ENCODE data around the gene NRN1. TPM values are rescaled to one million over a fixed set of nuclear protein-coding genes. Genes with fewer than 3 reads are reported as not detected.

Gene NRN1
- total and polyA plus RNA-seq, 10 of the 15 experiments (the other 5 are each of a cell fraction or from before 2014, with no cell fraction given) = 0.13 to 22.6 (median 0.23) TPM; not detected in 1

DNA sequence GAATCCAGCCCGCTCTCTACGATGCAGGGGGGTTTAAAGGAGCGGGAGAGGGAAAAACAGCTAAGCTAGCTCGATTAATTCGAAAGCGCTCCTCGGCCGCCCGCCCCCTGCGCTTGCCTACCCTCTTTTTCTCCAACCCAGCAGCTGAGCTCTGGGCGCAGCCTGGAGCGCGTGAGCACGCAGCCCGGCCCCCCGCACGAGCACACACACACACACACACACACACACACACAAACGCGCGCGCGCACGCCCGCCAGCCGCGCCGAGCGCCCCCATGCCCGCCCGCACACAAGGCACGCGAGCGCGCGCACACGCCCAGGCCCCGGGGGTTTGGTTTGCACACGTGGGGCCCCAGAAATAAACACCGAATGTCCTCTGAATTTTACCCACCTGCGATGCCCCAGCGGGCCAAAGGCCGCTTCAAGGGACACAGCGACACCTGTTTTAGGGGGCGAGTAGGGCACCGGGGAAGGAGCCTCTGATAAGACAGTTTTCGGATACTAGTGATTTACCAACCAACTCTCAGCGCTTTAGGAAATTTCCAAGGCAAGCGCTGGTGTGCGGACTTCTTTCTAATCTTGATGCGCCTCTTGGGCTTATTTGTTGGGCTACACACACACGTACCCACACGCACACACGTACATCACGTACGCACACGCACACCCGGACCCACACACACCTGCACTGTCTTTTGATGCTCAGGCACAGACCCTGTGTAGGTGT, 802 bp upstream of the NRN1 start (continued):
- TF ChIP-seq, protein P1, sequence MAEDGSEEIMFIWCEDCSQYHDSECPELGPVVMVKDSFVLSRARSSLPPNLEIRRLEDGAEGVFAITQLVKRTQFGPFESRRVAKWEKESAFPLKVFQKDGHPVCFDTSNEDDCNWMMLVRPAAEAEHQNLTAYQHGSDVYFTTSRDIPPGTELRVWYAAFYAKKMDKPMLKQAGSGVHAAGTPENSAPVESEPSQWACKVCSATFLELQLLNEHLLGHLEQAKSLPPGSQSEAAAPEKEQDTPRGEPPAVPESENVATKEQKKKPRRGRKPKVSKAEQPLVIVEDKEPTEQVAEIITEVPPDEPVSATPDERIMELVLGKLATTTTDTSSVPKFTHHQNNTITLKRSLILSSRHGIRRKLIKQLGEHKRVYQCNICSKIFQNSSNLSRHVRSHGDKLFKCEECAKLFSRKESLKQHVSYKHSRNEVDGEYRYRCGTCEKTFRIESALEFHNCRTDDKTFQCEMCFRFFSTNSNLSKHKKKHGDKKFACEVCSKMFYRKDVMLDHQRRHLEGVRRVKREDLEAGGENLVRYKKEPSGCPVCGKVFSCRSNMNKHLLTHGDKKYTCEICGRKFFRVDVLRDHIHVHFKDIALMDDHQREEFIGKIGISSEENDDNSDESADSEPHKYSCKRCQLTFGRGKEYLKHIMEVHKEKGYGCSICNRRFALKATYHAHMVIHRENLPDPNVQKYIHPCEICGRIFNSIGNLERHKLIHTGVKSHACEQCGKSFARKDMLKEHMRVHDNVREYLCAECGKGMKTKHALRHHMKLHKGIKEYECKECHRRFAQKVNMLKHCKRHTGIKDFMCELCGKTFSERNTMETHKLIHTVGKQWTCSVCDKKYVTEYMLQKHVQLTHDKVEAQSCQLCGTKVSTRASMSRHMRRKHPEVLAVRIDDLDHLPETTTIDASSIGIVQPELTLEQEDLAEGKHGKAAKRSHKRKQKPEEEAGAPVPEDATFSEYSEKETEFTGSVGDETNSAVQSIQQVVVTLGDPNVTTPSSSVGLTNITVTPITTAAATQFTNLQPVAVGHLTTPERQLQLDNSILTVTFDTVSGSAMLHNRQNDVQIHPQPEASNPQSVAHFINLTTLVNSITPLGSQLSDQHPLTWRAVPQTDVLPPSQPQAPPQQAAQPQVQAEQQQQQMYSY (CRISPR knock-in tag; IDR thresholded peaks at IDR 0.05) = no peak
- no peak for TF ChIP-seq MTA3 (IDR thresholded peaks at IDR 0.05; ENCODE audit: borderline replicate concordance, low read length)
- TF ChIP-seq PAX8 (IDR thresholded peaks at IDR 0.05) = no peak
- TF ChIP-seq JUNB (IDR thresholded peaks at IDR 0.05) = no peak
- no peak for TF ChIP-seq HDAC2 (IDR thresholded peaks at IDR 0.05)
- TF ChIP-seq MEF2B (IDR thresholded peaks at IDR 0.05; ENCODE audit: partially characterized antibody, poor library complexity, severe bottlenecking) = peak; percentile 11
- no peak for TF ChIP-seq SMAD5 (IDR thresholded peaks at IDR 0.05; ENCODE audit: low read depth)
- TF ChIP-seq RCOR1 (conservative IDR thresholded peaks at IDR 0.05; ENCODE audit: low read depth, low read length) = no peak
- TF ChIP-seq, protein P2, sequence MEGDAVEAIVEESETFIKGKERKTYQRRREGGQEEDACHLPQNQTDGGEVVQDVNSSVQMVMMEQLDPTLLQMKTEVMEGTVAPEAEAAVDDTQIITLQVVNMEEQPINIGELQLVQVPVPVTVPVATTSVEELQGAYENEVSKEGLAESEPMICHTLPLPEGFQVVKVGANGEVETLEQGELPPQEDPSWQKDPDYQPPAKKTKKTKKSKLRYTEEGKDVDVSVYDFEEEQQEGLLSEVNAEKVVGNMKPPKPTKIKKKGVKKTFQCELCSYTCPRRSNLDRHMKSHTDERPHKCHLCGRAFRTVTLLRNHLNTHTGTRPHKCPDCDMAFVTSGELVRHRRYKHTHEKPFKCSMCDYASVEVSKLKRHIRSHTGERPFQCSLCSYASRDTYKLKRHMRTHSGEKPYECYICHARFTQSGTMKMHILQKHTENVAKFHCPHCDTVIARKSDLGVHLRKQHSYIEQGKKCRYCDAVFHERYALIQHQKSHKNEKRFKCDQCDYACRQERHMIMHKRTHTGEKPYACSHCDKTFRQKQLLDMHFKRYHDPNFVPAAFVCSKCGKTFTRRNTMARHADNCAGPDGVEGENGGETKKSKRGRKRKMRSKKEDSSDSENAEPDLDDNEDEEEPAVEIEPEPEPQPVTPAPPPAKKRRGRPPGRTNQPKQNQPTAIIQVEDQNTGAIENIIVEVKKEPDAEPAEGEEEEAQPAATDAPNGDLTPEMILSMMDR (IDR thresholded peaks at IDR 0.05 in 2 of 3, conservative IDR thresholded peaks at IDR 0.05 in 1 of 3; ENCODE audit: control insufficient read depth in 2 of 3, extremely low read depth in 1 of 3, insufficient read depth in 1 of 3, low read depth in 3 of 3, low read length in 3 of 3) = peak; percentile 11 to 57 (median 47); a peak in 4 of 6 replicates
- no peak for TF ChIP-seq SMC3 (IDR thresholded peaks at IDR 0.05; ENCODE audit: borderline replicate concordance, low read length)
- peak; percentile 59 for TF ChIP-seq NR2F1 (conservative IDR thresholded peaks at IDR 0.05)
- TF ChIP-seq HSF1 (IDR thresholded peaks at IDR 0.05; ENCODE audit: low read depth, low read length) = no peak
- no peak for TF ChIP-seq EP300 (IDR thresholded peaks at IDR 0.05; ENCODE audit: borderline replicate concordance in 1 of 2, control insufficient read depth in 1 of 2, low read depth in 2 of 2, low read length in 2 of 2)
- no peak for TF ChIP-seq POLR2A (IDR thresholded peaks at IDR 0.05; ENCODE audit: low read depth, low read length)
- TF ChIP-seq CHD1 (IDR thresholded peaks at IDR 0.05; ENCODE audit: low read depth, low read length) = no peak
- TF ChIP-seq, protein P3, sequence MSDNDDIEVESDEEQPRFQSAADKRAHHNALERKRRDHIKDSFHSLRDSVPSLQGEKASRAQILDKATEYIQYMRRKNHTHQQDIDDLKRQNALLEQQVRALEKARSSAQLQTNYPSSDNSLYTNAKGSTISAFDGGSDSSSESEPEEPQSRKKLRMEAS (IDR thresholded peaks at IDR 0.05; ENCODE audit: low read depth, low read length) = peak; percentile 62; the same call in 1 of the 2 replicates
- no peak for TF ChIP-seq SPI1 (IDR thresholded peaks at IDR 0.05; ENCODE audit: borderline replicate concordance, insufficient read depth, low read depth, low read length)
- TF ChIP-seq RFX5 (IDR thresholded peaks at IDR 0.05; ENCODE audit: low read depth, low read length) = no peak
- no peak for TF ChIP-seq E2F4 (IDR thresholded peaks at IDR 0.05; ENCODE audit: low read depth, low read length)
- TF ChIP-seq GATAD2B (conservative IDR thresholded peaks at IDR 0.05; ENCODE audit: low read depth) = peak; percentile 57; the same call in 1 of the 2 replicates
- TF ChIP-seq, protein P4, sequence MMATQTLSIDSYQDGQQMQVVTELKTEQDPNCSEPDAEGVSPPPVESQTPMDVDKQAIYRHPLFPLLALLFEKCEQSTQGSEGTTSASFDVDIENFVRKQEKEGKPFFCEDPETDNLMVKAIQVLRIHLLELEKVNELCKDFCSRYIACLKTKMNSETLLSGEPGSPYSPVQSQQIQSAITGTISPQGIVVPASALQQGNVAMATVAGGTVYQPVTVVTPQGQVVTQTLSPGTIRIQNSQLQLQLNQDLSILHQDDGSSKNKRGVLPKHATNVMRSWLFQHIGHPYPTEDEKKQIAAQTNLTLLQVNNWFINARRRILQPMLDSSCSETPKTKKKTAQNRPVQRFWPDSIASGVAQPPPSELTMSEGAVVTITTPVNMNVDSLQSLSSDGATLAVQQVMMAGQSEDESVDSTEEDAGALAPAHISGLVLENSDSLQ (IDR thresholded peaks at IDR 0.05) = no peak
